Measurements from ENCODE around the gene DDR2. TPM values are rescaled to one million over a fixed set of nuclear protein-coding genes. Genes with fewer than 3 reads are reported as not detected.

The DDR2 gene
- total and polyA plus RNA-seq, 2 of the 4 experiments (the other 2 are of a cell fraction), result 66.1 to 245 TPM

- H3K56ac ChIP-seq (ENCODE audit: extremely low read depth, insufficient read depth, low read length), result no peak overlapping the region
- peaks cover 85% of the 10 kb centered on the region; the same call in 1 of the 2 replicates for H4K20me1 ChIP-seq (ENCODE audit: insufficient read depth, low read length)
- H3K79me1 ChIP-seq (ENCODE audit: low read depth in 1 of 2, low read length in 2 of 2), result peaks cover 31 to 89% of the 10 kb centered on the region in 2 experiments
- H3K4me3 ChIP-seq (ENCODE audit: insufficient read depth, low read depth, low read length), result no peak overlapping the region
- no peak for TF ChIP-seq RFX5 (IDR thresholded peaks at IDR 0.05; ENCODE audit: low read depth, low read length)
- no peak for TF ChIP-seq MAFK (IDR thresholded peaks at IDR 0.05; ENCODE audit: low read depth, low read length)
- TF ChIP-seq ELK1 (IDR thresholded peaks at IDR 0.05; ENCODE audit: borderline replicate concordance, low read depth, low read length), result no peak
- TF ChIP-seq CTCF (conservative IDR thresholded peaks at IDR 0.05; ENCODE audit: low read depth, low read length), result no peak
- TF ChIP-seq POLR2A (IDR thresholded peaks at IDR 0.05; ENCODE audit: low read depth, low read length), result no peak
- no peak for TF ChIP-seq FOS (IDR thresholded peaks at IDR 0.05; ENCODE audit: low read depth, low read length)
- TF ChIP-seq MXI1 (IDR thresholded peaks at IDR 0.05; ENCODE audit: borderline replicate concordance, low read depth, low read length), result no peak
- no peak for TF ChIP-seq CHD1 (IDR thresholded peaks at IDR 0.05; ENCODE audit: low read depth, low read length)
- no peak overlapping the region for H3K4me2 ChIP-seq (ENCODE audit: low read depth, low read length)
- H3K9me3 ChIP-seq (ENCODE audit: control insufficient read depth, insufficient read depth, low read length), result no peaks in the 10 kb centered on the region
- no peak overlapping the region for H2BK15ac ChIP-seq (ENCODE audit: low read depth, low read length)
- H4K5ac ChIP-seq (ENCODE audit: low read depth, low read length), result no peak overlapping the region
- peak overlapping the region in 1 of 2 experiments; percentile 58; a peak in 1 of 4 replicates for H4K8ac ChIP-seq (ENCODE audit: low read depth in 2 of 2, low read length in 2 of 2)
- no peak overlapping the region for H2BK5ac ChIP-seq (ENCODE audit: low read depth, low read length, poor library complexity, severe bottlenecking)
- ChIA-PET CTCF (no interaction called here), POLR2A (ENCODE audit: unreplicated experiment) (no interaction called here)
- in situ Hi-C loops (cut with MboI; ENCODE audit: low sequenced_read_pairs) (no loop called here), dilution Hi-C loops (cut with HindIII; ENCODE audit: low sequenced_read_pairs, unreplicated experiment) (no loop called here), intact Hi-C loops (cut with micrococcal nuclease) (no loop called here)
- no peak overlapping the region for H3K9ac ChIP-seq (ENCODE audit: low read depth, low read length)
- no peak for DNase-seq
- 0 out of 2 replicates have a peak overlapping the region, but pooled peaks have one; percentile 33 for H3K14ac ChIP-seq (replicated peaks; ENCODE audit: low read depth, low read length)
- peaks cover 23% of the 10 kb centered on the region for H3K9me1 ChIP-seq (ENCODE audit: insufficient read depth, low read length)
- no peak overlapping the region for H4K91ac ChIP-seq (ENCODE audit: insufficient read depth, low read depth, low read length)
- no peak overlapping the region for H2AK5ac ChIP-seq (ENCODE audit: low read depth, low read length)
- ATAC-seq (ENCODE audit: low read depth), result no peak
- no peaks in the 10 kb centered on the region for H3K27me3 ChIP-seq (ENCODE audit: control insufficient read depth, insufficient read depth, low read length)
- no peak overlapping the region for H2BK20ac ChIP-seq (ENCODE audit: low read depth, low read length)
- H3K23ac ChIP-seq (ENCODE audit: low read depth, low read length), result peak overlapping the region; percentile 3; the same call in 1 of the 2 replicates
- no peak overlapping the region for H2AK9ac ChIP-seq (replicated peaks; ENCODE audit: low read depth, low read length, poor library complexity)
- peaks cover 7% of the 10 kb centered on the region for H3K4me1 ChIP-seq (ENCODE audit: control insufficient read depth, insufficient read depth, low read length)
- no peak overlapping the region for H3K18ac ChIP-seq (ENCODE audit: low read depth, low read length)
- BruUV-seq (replicated peaks), result no TSS peak
- H2AFZ ChIP-seq (replicated peaks; ENCODE audit: low read length, poor library complexity), result no peak overlapping the region
- no peak overlapping the region for H2BK120ac ChIP-seq (ENCODE audit: low read depth, low read length)
- H3K36me3 ChIP-seq (ENCODE audit: control insufficient read depth, insufficient read depth, low read length), result peaks cover 35% of the 10 kb centered on the region
- no peak overlapping the region; the same call in 1 of the 2 replicates for H3K27ac ChIP-seq (ENCODE audit: insufficient read depth, low read length)
- no peak overlapping the region for H3K4ac ChIP-seq (ENCODE audit: low read depth, low read length)
- 100% methylated on average over 1 of the region's 5 CpGs; no CpG with 5 or more reads in 1 of the 2 experiments for WGBS, 2 experiments (ENCODE audit: extremely low coverage in 2 of 2, insufficient read length in 1 of 2)
These were observed 22.8 kb downstream of the DDR2 start for GRCh38 chr1:162654915-162655620.

All from IMR-90 (cell line).